Measurements from ENCODE around the gene TBL1Y. TPM values are rescaled to one million over a fixed set of nuclear protein-coding genes. Genes with fewer than 3 reads are reported as not detected.

Gene TBL1Y
- total and polyA plus RNA-seq, 2 of the 4 experiments (the other 2 are of a cell fraction), result not detected

DNA sequence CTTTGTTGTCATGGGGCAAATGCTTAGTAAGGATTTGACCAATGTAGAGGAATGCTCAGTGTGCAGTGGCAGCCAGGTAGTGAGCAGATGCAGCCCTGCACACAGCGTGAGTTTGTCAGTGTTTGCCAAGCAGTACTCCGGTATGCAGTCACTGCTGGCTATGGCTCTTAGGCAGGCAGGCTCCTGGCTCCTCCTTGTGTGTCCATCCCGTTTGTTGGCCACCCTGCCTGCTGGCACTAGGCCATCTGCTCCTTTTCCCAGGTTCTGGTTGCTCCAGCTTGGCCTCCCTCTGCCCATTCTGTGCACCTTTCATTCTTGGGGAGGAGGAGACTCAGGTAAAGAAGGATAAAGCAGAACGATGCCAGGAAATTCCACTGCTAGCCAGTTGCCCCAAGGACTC is 106.0 kb downstream of the TBL1Y start:
- no peak overlapping the region for H2BK15ac ChIP-seq (ENCODE audit: low read depth, low read length)
- H2AK5ac ChIP-seq (ENCODE audit: low read depth, low read length), result no peak overlapping the region
- no peak overlapping the region for H3K14ac ChIP-seq (replicated peaks; ENCODE audit: low read depth, low read length)
- POLR2A ChIA-PET (ENCODE audit: unreplicated experiment), result no interaction called here
- no peak overlapping the region for H3K4me2 ChIP-seq (ENCODE audit: low read depth, low read length)
- H3K9me3 ChIP-seq (ENCODE audit: control insufficient read depth, insufficient read depth, low read length), result no peaks in the 10 kb centered on the region
- H4K20me1 ChIP-seq (ENCODE audit: insufficient read depth, low read length), result no peaks in the 10 kb centered on the region
- no peak overlapping the region for H2BK120ac ChIP-seq (ENCODE audit: low read depth, low read length)
- H3K4me1 ChIP-seq (ENCODE audit: control insufficient read depth, insufficient read depth, low read length), result no peaks in the 10 kb centered on the region
- in situ Hi-C loops (cut with MboI; ENCODE audit: low sequenced_read_pairs), result no loop called here
- no peak overlapping the region for H2AK9ac ChIP-seq (replicated peaks; ENCODE audit: low read depth, low read length, poor library complexity)
- no peaks in the 10 kb centered on the region for H3K36me3 ChIP-seq (ENCODE audit: control insufficient read depth, insufficient read depth, low read length)
- H3K9ac ChIP-seq (ENCODE audit: low read depth, low read length), result no peak overlapping the region
- H4K91ac ChIP-seq (ENCODE audit: insufficient read depth, low read depth, low read length), result no peak overlapping the region
- dilution Hi-C loops (cut with HindIII; ENCODE audit: low sequenced_read_pairs, unreplicated experiment), result no loop called here
- no peak overlapping the region for H2AFZ ChIP-seq (replicated peaks; ENCODE audit: low read length, poor library complexity)
- no peaks in the 10 kb centered on the region for H3K9me1 ChIP-seq (ENCODE audit: insufficient read depth, low read length)
- CTCF ChIA-PET, result no interaction called here
- WGBS, 2 experiments (ENCODE audit: extremely low coverage in 2 of 2, insufficient read length in 1 of 2), result no CpG with 5 or more reads among the region's 4 CpGs
- no peak overlapping the region for H4K8ac ChIP-seq (ENCODE audit: low read depth in 2 of 2, low read length in 2 of 2)
- no peaks in the 10 kb centered on the region for H3K79me1 ChIP-seq (ENCODE audit: low read depth in 1 of 2, low read length in 2 of 2)
- H3K18ac ChIP-seq (ENCODE audit: low read depth, low read length), result no peak overlapping the region
- no peak overlapping the region for H3K4me3 ChIP-seq (ENCODE audit: insufficient read depth, low read depth, low read length)
- ATAC-seq (ENCODE audit: low read depth) (no peak), DNase-seq (no peak)
- H3K4ac ChIP-seq (ENCODE audit: low read depth, low read length), result no peak overlapping the region
- no peak overlapping the region for H2BK20ac ChIP-seq (ENCODE audit: low read depth, low read length)
- TF ChIP-seq, protein P1, sequence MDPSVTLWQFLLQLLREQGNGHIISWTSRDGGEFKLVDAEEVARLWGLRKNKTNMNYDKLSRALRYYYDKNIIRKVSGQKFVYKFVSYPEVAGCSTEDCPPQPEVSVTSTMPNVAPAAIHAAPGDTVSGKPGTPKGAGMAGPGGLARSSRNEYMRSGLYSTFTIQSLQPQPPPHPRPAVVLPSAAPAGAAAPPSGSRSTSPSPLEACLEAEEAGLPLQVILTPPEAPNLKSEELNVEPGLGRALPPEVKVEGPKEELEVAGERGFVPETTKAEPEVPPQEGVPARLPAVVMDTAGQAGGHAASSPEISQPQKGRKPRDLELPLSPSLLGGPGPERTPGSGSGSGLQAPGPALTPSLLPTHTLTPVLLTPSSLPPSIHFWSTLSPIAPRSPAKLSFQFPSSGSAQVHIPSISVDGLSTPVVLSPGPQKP (IDR thresholded peaks at IDR 0.05; ENCODE audit: borderline replicate concordance, low read depth, low read length), result no peak
- TF ChIP-seq RFX5 (IDR thresholded peaks at IDR 0.05; ENCODE audit: low read depth, low read length) (no peak), MAFK (IDR thresholded peaks at IDR 0.05; ENCODE audit: low read depth, low read length) (no peak), CEBPB (IDR thresholded peaks at IDR 0.05; ENCODE audit: low read depth, low read length) (no peak), FOS (IDR thresholded peaks at IDR 0.05; ENCODE audit: low read depth, low read length) (no peak), MXI1 (IDR thresholded peaks at IDR 0.05; ENCODE audit: borderline replicate concordance, low read depth, low read length) (no peak), BHLHE40 (IDR thresholded peaks at IDR 0.05; ENCODE audit: low read depth, low read length) (no peak), MAZ (IDR thresholded peaks at IDR 0.05; ENCODE audit: borderline replicate concordance, low read depth, low read length) (no peak), RCOR1 (IDR thresholded peaks at IDR 0.05; ENCODE audit: insufficient replicate concordance, low read length) (no peak), SMC3 (IDR thresholded peaks at IDR 0.05; ENCODE audit: low read depth, low read length) (no peak), CHD1 (IDR thresholded peaks at IDR 0.05; ENCODE audit: low read depth, low read length) (no peak), NFE2L2 (IDR thresholded peaks at IDR 0.05; ENCODE audit: low read depth, low read length) (no peak), RAD21 (IDR thresholded peaks at IDR 0.05; ENCODE audit: low read length) (no peak), POLR2A (IDR thresholded peaks at IDR 0.05; ENCODE audit: low read depth, low read length) (no peak)
- TF ChIP-seq, protein P2, sequence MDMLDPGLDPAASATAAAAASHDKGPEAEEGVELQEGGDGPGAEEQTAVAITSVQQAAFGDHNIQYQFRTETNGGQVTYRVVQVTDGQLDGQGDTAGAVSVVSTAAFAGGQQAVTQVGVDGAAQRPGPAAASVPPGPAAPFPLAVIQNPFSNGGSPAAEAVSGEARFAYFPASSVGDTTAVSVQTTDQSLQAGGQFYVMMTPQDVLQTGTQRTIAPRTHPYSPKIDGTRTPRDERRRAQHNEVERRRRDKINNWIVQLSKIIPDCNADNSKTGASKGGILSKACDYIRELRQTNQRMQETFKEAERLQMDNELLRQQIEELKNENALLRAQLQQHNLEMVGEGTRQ (IDR thresholded peaks at IDR 0.05; ENCODE audit: low read depth, low read length), result no peak
- TF ChIP-seq, protein P3, sequence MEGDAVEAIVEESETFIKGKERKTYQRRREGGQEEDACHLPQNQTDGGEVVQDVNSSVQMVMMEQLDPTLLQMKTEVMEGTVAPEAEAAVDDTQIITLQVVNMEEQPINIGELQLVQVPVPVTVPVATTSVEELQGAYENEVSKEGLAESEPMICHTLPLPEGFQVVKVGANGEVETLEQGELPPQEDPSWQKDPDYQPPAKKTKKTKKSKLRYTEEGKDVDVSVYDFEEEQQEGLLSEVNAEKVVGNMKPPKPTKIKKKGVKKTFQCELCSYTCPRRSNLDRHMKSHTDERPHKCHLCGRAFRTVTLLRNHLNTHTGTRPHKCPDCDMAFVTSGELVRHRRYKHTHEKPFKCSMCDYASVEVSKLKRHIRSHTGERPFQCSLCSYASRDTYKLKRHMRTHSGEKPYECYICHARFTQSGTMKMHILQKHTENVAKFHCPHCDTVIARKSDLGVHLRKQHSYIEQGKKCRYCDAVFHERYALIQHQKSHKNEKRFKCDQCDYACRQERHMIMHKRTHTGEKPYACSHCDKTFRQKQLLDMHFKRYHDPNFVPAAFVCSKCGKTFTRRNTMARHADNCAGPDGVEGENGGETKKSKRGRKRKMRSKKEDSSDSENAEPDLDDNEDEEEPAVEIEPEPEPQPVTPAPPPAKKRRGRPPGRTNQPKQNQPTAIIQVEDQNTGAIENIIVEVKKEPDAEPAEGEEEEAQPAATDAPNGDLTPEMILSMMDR (conservative IDR thresholded peaks at IDR 0.05; ENCODE audit: low read depth, low read length), result no peak
- intact Hi-C loops (cut with micrococcal nuclease), result no loop called here
- no peak overlapping the region for H3K23ac ChIP-seq (ENCODE audit: low read depth, low read length)
- H2BK5ac ChIP-seq (ENCODE audit: low read depth, low read length, poor library complexity, severe bottlenecking), result no peak overlapping the region
- H3K27ac ChIP-seq (ENCODE audit: insufficient read depth, low read length), result no peak overlapping the region
- H3K56ac ChIP-seq (ENCODE audit: extremely low read depth, insufficient read depth, low read length), result no peak overlapping the region
- H4K5ac ChIP-seq (ENCODE audit: low read depth, low read length), result no peak overlapping the region
- H3K27me3 ChIP-seq (ENCODE audit: control insufficient read depth, insufficient read depth, low read length), result no peaks in the 10 kb centered on the region
- no TSS peak for BruUV-seq (replicated peaks)

Data from IMR-90 (cell line).